ENCODE measurements around the gene TCF15.

The TCF15 gene

DNA sequence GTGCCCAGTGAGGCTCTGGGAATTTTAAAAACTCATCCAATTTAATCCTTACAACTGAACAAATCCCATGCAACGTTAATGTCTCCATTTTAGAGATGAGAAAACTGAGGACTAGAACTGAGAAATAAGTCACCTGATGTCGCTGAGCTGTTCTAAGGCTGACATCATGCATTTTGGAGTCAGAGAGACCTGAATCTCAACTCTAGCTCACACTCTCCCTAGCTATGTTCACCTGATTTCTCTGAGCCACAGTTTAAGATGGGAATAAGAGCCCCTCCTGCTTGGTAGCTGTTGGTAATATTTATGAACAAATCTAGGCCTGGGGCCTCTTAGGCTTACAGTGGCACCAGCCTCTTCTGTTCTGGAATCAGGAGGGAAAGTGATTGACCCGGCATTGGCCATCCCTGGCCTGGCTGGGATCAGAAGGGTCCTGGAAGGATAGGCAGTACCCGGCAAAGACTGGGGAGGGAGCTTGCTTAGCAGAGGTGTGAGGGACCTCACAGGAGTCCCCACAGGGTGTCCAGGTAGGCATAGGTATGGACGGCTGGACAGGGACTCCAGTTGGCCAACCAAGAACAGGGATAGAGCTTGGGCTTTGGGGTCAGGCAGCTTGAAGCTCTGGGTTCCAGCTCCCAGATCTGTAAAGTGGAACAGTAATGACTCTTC lies 47.7 kb downstream of the TCF15 start:
- Histone ChIP-seq H3K9me3 (ENCODE audit: control insufficient read depth, low read length) (no peaks in the 10 kb centered on the region), H3K4me3 (ENCODE audit: extremely low read depth, insufficient read depth, low read length, poor library complexity, severe bottlenecking) (no peak overlapping the region), H3K4me1 (ENCODE audit: control insufficient read depth, insufficient read depth, low read length, poor library complexity, severe bottlenecking) (no peaks in the 10 kb centered on the region), H3K27ac (ENCODE audit: low read depth, low read length, severe bottlenecking) (no peak overlapping the region), H3K36me3 (ENCODE audit: control insufficient read depth, insufficient read depth, low read length) (no peaks in the 10 kb centered on the region)
- WGBS, 2 experiments (ENCODE audit: insufficient coverage in 2 of 2): 72 to 78% methylated on average over 4 to 5 of the region's 5 CpGs

GRCh38 chr20:561437-562231 lies 48.5 kb downstream of the TCF15 start:
- no peaks in the 10 kb centered on the region for H3K4me1 ChIP-seq (ENCODE audit: control insufficient read depth, insufficient read depth, low read length, poor library complexity, severe bottlenecking)
- H3K36me3 ChIP-seq (ENCODE audit: control insufficient read depth, insufficient read depth, low read length): no peaks in the 10 kb centered on the region
- H3K27ac ChIP-seq (ENCODE audit: low read depth, low read length, severe bottlenecking): no peak overlapping the region
- H3K9me3 ChIP-seq (ENCODE audit: control insufficient read depth, low read length): no peaks in the 10 kb centered on the region
- WGBS, 2 experiments (ENCODE audit: insufficient coverage in 2 of 2): 49 to 52% methylated on average over 11 to 12 of the region's 12 CpGs
- no peak overlapping the region for H3K4me3 ChIP-seq (ENCODE audit: extremely low read depth, insufficient read depth, low read length, poor library complexity, severe bottlenecking)

DNA sequence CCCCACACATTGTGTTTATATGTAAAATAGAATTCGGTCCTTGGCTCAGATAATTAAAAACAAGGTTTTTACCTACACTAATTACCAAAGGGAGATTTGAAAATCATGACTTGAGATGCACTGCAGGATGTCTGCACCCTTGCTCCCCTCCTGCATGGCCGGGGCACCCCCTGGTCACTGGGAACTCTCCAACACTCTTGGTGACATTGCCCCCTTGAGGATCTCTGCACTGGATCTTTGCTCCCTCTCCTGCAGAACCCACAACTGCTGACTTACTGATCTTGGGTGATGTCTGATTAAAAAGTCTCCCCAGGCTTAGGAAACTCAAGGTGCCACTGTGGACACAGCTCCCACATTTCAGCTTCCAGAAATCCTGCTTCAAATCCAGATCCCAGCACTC lies 49.4 kb downstream of the TCF15 start:
- Histone ChIP-seq H3K36me3 (ENCODE audit: control insufficient read depth, insufficient read depth, low read length) (no peaks in the 10 kb centered on the region), H3K4me1 (ENCODE audit: control insufficient read depth, insufficient read depth, low read length, poor library complexity, severe bottlenecking) (no peaks in the 10 kb centered on the region), H3K4me3 (ENCODE audit: extremely low read depth, insufficient read depth, low read length, poor library complexity, severe bottlenecking) (no peak overlapping the region), H3K27ac (ENCODE audit: low read depth, low read length, severe bottlenecking) (no peak overlapping the region), H3K9me3 (ENCODE audit: control insufficient read depth, low read length) (no peaks in the 10 kb centered on the region)
- 71 to 73% methylated on average over 1 of the region's 2 CpGs for WGBS, 2 experiments (ENCODE audit: insufficient coverage in 2 of 2)

GRCh38 chr20:558117-558516 lies 52.0 kb downstream of the TCF15 start:
- Histone ChIP-seq H3K4me3 (ENCODE audit: extremely low read depth, insufficient read depth, low read length, poor library complexity, severe bottlenecking) (no peak overlapping the region), H3K36me3 (ENCODE audit: control insufficient read depth, insufficient read depth, low read length) (no peaks in the 10 kb centered on the region), H3K4me1 (ENCODE audit: control insufficient read depth, insufficient read depth, low read length, poor library complexity, severe bottlenecking) (no peaks in the 10 kb centered on the region), H3K27ac (ENCODE audit: low read depth, low read length, severe bottlenecking) (no peak overlapping the region), H3K9me3 (ENCODE audit: control insufficient read depth, low read length) (no peaks in the 10 kb centered on the region)
- 89 to 94% methylated on average over 3 of the region's 3 CpGs for WGBS, 2 experiments (ENCODE audit: insufficient coverage in 2 of 2)

GRCh38 chr20:556984-557383 lies 53.1 kb downstream of the TCF15 start:
- H3K36me3 ChIP-seq (ENCODE audit: control insufficient read depth, insufficient read depth, low read length): no peaks in the 10 kb centered on the region
- no peaks in the 10 kb centered on the region for H3K9me3 ChIP-seq (ENCODE audit: control insufficient read depth, low read length)
- H3K4me3 ChIP-seq (ENCODE audit: extremely low read depth, insufficient read depth, low read length, poor library complexity, severe bottlenecking): no peak overlapping the region
- H3K4me1 ChIP-seq (ENCODE audit: control insufficient read depth, insufficient read depth, low read length, poor library complexity, severe bottlenecking): no peaks in the 10 kb centered on the region
- 88 to 100% methylated on average over 1 to 2 of the region's 2 CpGs for WGBS, 2 experiments (ENCODE audit: insufficient coverage in 2 of 2)
- no peak overlapping the region for H3K27ac ChIP-seq (ENCODE audit: low read depth, low read length, severe bottlenecking)

DNA sequence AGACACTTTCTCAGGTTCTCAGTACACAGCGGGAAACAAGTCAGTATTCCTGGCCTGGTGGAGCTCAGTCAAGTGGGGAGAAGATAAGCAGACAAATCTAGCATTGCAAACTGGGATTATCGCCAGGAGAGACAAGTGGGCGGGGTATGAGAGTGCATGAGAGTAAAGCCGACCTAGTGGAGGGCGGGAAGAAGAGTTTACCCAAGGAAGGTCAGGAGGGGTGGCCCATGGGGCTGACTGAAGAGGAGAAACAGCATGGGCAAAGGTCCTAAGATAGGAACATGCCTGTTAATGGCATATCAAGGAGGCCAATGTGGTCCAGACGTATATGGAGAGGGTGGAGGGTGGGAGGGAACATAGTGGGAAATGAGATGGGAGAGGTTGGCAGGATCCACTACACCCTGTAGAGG lies 54.1 kb downstream of the TCF15 start:
- Histone ChIP-seq H3K36me3 (ENCODE audit: control insufficient read depth, insufficient read depth, low read length) (no peaks in the 10 kb centered on the region), H3K9me3 (ENCODE audit: control insufficient read depth, low read length) (no peaks in the 10 kb centered on the region), H3K27ac (ENCODE audit: low read depth, low read length, severe bottlenecking) (no peak overlapping the region), H3K4me3 (ENCODE audit: extremely low read depth, insufficient read depth, low read length, poor library complexity, severe bottlenecking) (no peak overlapping the region), H3K4me1 (ENCODE audit: control insufficient read depth, insufficient read depth, low read length, poor library complexity, severe bottlenecking) (no peaks in the 10 kb centered on the region)
- 82 to 84% methylated on average over 5 to 6 of the region's 6 CpGs for WGBS, 2 experiments (ENCODE audit: insufficient coverage in 2 of 2)

Measured in mesodermal cell (in vitro differentiated cells).